Fibroblast of lung (primary cell): ENCODE results near the gene SLFN14.

Experiments used
- EZH2 ChIP-seq: IDR thresholded peaks from 2 replicates; pipeline ENCODE4 v1.5.1; 2012; ENCODE audit warnings: low read length, control low read depth, mild to moderate bottlenecking; ENCODE audit errors: missing control alignments
- TF ChIP-seq, protein P1 (sequence below), 2 donors: IDR thresholded peaks in 1 of 2; conservative IDR thresholded peaks in 1 of 2; 1 replicate in 1 of 2; 2 replicates in 1 of 2; pipeline ENCODE4 v1.5.1; 2011 to 2012; ENCODE audit warnings: low read length in 2 of 2, control low read depth in 1 of 2, inconsistent platforms in 1 of 2, low read depth in 1 of 2, mild to moderate bottlenecking in 1 of 2

- TF ChIP-seq, protein P1, sequence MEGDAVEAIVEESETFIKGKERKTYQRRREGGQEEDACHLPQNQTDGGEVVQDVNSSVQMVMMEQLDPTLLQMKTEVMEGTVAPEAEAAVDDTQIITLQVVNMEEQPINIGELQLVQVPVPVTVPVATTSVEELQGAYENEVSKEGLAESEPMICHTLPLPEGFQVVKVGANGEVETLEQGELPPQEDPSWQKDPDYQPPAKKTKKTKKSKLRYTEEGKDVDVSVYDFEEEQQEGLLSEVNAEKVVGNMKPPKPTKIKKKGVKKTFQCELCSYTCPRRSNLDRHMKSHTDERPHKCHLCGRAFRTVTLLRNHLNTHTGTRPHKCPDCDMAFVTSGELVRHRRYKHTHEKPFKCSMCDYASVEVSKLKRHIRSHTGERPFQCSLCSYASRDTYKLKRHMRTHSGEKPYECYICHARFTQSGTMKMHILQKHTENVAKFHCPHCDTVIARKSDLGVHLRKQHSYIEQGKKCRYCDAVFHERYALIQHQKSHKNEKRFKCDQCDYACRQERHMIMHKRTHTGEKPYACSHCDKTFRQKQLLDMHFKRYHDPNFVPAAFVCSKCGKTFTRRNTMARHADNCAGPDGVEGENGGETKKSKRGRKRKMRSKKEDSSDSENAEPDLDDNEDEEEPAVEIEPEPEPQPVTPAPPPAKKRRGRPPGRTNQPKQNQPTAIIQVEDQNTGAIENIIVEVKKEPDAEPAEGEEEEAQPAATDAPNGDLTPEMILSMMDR (conservative IDR thresholded peaks at IDR 0.05 in 1 of 2, IDR thresholded peaks at IDR 0.05 in 1 of 2; ENCODE audit: low read depth in 1 of 2, low read length in 2 of 2) = no peak
- no peak for TF ChIP-seq EZH2
Measured at GRCh38 chr17:35545150-35545549, 15.5 kb downstream of the SLFN14 start.
